Astrocyte of the spinal cord (primary cell): ENCODE data around the gene ARMH3.
"Not testable (repeated sequence)": the region's sequence is repeated elsewhere in the genome, so short reads cannot be mapped to it uniquely, and the experiment has no call there.

ENCODE experiments used
- DNase-seq: peaks from one replicate; pipeline ENCODE4 v3.0.0; 2011; ENCODE audit warnings: low read depth, low spot score
- H3K4me3 ChIP-seq: 2 replicates; pipeline ENCODE4 v1.5.1; 2011; ENCODE audit warnings: low read depth, mild to moderate bottlenecking, low read length, moderate library complexity
- in situ Hi-C: cut with HindIII; loops from 2 replicates; pipeline ENCODE4 v1.10.0; 2017; ENCODE audit warnings: low sequenced_read_pairs
- TF ChIP-seq, protein P1 (sequence below): IDR thresholded peaks from 2 replicates; pipeline ENCODE4 v1.5.1; 2012; ENCODE audit warnings: low read depth, mild to moderate bottlenecking, low read length, inconsistent platforms

Gene ARMH3

DNA sequence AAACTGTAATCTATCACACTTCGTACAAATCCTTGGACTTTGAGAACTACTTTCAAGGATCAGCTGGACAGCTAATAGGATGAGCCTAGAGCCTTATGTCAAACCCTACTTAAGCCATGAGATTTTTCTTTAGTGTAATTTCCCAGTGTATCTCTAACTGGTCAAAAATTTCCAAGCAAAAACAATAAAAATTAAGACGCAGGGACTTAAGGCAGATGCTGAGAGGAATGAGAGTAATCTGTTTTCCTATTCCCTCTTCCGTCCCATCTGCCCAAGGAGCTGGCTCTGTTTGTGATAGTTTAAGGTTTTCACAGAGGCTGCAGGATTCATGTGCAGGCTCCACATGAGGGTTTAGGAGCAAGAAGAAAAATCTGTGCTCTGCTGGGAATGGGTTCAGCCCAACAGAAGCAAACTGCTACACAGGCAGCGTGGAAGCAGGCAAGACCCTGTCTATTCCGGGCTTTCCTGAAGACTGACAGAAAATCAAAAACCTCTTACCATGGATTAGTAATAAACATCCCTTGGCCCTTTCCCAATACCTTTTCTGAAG, 62.2 kb downstream of the ARMH3 start:
- no peak for DNase-seq
- no peak overlapping the region for H3K4me3 ChIP-seq
- in situ Hi-C loops, result no loop called here
- TF ChIP-seq, protein P1, sequence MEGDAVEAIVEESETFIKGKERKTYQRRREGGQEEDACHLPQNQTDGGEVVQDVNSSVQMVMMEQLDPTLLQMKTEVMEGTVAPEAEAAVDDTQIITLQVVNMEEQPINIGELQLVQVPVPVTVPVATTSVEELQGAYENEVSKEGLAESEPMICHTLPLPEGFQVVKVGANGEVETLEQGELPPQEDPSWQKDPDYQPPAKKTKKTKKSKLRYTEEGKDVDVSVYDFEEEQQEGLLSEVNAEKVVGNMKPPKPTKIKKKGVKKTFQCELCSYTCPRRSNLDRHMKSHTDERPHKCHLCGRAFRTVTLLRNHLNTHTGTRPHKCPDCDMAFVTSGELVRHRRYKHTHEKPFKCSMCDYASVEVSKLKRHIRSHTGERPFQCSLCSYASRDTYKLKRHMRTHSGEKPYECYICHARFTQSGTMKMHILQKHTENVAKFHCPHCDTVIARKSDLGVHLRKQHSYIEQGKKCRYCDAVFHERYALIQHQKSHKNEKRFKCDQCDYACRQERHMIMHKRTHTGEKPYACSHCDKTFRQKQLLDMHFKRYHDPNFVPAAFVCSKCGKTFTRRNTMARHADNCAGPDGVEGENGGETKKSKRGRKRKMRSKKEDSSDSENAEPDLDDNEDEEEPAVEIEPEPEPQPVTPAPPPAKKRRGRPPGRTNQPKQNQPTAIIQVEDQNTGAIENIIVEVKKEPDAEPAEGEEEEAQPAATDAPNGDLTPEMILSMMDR, result no peak

DNA sequence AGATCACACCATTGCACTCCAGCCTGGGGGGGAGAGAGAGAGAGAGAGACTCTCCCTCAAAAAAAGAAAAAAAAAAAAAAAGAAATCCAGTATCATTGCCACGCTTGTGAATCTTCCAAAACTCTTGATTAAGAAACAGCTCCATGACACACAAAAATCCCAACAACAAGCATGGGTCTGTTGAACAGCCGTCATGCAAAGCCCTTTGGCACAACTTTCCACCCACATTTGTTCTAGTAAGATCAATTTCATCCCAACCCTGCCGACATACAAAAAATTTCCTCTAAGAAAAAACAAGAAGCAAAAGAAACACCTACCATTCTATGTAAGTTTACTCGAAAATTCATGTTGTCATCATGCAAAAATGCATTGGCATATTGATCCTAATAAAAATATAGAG, 62.8 kb downstream of the ARMH3 start:
- no peak for DNase-seq
- TF ChIP-seq, protein P1, result no peak
- no peak overlapping the region for H3K4me3 ChIP-seq
- in situ Hi-C loops, result no loop called here

DNA sequence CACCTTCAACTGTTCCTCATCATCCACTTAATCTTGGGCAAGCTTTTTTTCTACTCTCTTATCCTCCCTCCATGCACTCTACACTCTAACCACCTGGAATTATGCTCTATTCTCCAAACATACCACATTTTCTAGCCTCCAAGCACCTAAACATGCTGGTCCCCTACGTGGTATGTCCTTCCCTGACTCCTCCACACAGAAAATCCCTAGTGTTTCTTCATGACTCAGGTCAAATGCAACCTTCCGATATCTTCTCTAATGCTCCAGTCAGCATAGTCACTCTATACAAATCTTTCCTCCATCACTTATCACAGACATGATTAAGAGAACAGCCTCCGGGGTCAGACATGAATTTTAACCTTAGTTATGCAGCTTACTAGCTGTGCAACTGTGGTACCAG, 68.8 kb downstream of the ARMH3 start:
- in situ Hi-C loops, result no loop called here
- TF ChIP-seq, protein P1, result no peak
- no peak for DNase-seq
- H3K4me3 ChIP-seq, result no peak overlapping the region

DNA sequence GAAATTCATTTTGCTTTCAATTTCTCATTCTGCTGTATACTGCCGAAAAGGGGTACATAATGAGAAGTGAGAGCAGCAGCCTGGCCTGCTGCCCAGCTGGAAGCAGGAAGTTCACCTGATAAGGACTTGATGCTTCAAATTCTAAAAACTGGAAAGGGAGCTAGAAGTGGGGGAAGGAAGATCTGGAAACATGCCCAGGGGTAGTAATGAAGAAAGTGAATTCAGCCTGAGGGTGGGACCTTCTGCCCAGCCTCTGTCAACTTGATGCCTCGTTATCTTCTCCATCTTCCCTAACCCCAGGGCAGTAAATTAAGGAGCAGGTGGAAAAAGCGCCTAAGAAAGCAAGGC, 69.4 kb downstream of the ARMH3 start:
- no peak for DNase-seq
- TF ChIP-seq, protein P1, result no peak

DNA sequence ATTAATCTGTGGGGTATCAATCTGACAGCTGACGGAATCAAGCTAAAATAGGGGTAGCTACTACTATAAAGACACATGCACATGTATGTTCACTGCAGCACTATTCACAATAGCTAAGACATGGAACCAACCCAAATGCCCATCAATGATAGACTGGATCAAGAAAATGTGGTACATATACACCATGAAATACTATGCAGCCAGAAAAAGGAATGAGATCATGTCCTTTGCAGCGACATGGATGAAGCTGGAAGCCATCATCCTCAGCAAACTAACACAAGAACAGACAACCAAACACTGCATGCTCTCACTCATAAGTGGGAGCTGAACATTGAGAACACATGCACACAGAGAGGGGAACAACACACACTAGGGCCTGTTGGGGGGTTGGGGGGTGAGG, 75.3 kb downstream of the ARMH3 start:
- not testable (repeated sequence) for DNase-seq, H3K4me3 ChIP-seq

More for the DNA sequence above, 69.4 kb downstream of the ARMH3 start:
- H3K4me3 ChIP-seq, result no peak overlapping the region
- in situ Hi-C loops, result no loop called here

DNA sequence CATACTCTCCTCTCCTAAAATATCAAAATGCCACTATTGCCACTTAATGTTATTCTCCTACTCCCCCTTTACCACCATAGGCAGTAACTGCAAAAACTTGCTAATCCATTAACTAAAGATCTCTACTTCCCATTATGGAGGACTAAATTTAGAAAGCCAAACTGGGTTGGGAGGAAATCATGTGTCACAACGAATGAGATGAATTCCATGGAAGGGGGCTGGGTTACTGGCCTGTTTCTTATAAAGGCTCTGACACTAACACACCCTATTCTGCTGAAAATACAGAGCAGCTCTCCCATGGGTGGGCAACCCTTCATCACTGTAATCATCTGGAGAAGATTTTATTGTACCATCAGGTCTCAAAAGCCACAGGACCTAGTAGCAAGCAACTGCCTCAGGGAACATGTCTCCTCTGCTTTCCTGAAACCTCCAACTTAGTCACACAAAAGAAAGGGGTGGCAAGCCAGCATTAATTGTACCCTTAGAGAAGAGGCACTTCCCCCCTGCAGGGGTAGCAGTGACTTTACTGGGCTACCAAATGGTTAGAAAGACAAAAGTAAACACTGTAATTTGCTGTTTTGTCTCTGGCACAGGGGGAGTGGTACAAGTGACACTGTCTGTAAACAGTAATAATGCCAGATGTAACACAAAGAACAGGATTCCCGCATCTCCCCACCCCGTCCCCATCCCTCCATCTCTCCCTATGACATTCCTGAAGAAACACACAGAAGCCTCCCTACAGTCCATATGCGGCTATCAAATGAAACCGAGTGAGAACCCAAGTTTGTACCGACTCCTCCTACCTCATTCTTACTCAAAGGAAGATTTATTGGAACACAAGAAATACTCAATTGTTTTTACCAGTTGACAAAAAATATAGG, 81.6 kb downstream of the ARMH3 start:
- TF ChIP-seq, protein P1, result no peak
- H3K4me3 ChIP-seq, result no peak overlapping the region
- in situ Hi-C loops, result no loop called here
- DNase-seq, result no peak

More for the DNA sequence above, 75.3 kb downstream of the ARMH3 start:
- in situ Hi-C loops, result not testable (repeated sequence)

DNA sequence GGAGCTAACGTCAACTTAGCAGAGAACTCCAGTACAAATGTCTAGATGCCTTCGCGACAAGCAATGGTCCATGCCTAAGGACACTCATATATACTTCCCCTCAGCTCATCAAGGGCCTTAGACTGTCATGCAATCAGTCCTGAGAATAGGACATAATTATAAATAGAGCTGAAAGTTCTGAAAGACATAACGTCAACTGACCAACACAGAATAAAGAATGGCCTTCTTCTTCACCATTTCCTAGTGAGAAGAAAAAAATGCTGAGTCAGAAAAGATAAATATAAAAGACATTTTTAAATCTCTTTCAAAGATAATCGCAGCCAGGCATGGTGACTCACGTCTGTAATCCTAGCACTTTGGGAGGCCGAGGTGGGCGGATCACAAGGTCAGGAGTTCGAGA, 83.2 kb downstream of the ARMH3 start:
- TF ChIP-seq, protein P1, result no peak
- in situ Hi-C loops, result no loop called here

More for the DNA sequence above, 83.2 kb downstream of the ARMH3 start:
- no peak overlapping the region for H3K4me3 ChIP-seq
- no peak for DNase-seq
